WTC11 (cell line): ENCODE results near the gene TMEM143. TPM values are rescaled to one million over a fixed set of nuclear protein-coding genes. Genes with fewer than 3 reads are reported as not detected.

ENCODE experiments used
- ATAC-seq: fragments of 200-7000 bp; cut with Tn5 transposase; 2 replicates; pipeline ENCODE4 v1.10.0; 2021; ENCODE audit warnings: mild to moderate bottlenecking, moderate library complexity
- CTCF ChIA-PET: fragments of 300-600 bp; sonication (Branson Sonifier 250); formaldehyde crosslinking; loops from one replicate; lab custom pipeline; 2021; ENCODE audit warnings: antibody characterized with exemption; lab: Charles Lee
- POLR2A ChIA-PET: fragments of 350-600 bp; sonication (Branson Sonifier 250); formaldehyde crosslinking; loops from one replicate; lab custom pipeline; 2021; ENCODE audit warnings: antibody characterized with exemption; lab: Charles Lee
- DNase-seq: peaks from one replicate; pipeline ENCODE4 v3.0.0; 2021; ENCODE audit warnings: low spot score
- H3K27ac Mint-ChIP-seq: 2 replicates; pipeline ENCODE4 v1.8.0; 2021; ENCODE audit warnings: mixed read lengths
- H3K27me3 Mint-ChIP-seq: 2 replicates; pipeline ENCODE4 v1.8.0; 2021; ENCODE audit warnings: low read depth, mild to moderate bottlenecking, moderate library complexity, mixed read lengths
- H3K36me3 Mint-ChIP-seq: 2 replicates; pipeline ENCODE4 v1.8.0; 2021; ENCODE audit warnings: mixed read lengths
- H3K4me1 Mint-ChIP-seq: 2 replicates; pipeline ENCODE4 v1.8.0; 2022; ENCODE audit warnings: mixed read lengths
- H3K4me3 Mint-ChIP-seq: 2 replicates; pipeline ENCODE4 v1.8.0; 2021; ENCODE audit warnings: mild to moderate bottlenecking, moderate library complexity, mixed read lengths
- H3K9me3 Mint-ChIP-seq: 2 replicates; pipeline ENCODE4 v1.8.0; 2021; ENCODE audit warnings: mixed read lengths
- CBFB ChIP-seq: sonication (generic); formaldehyde crosslinking; IDR thresholded peaks from 2 replicates; pipeline ENCODE4 v1.8.1; 2022; ENCODE audit warnings: mild to moderate bottlenecking, low read depth, missing genetic modification reagents
- EMX1 ChIP-seq: fragments of 250-450 bp; sonication (Bioruptor Pico); IDR thresholded peaks from 2 replicates; pipeline ENCODE4 v1.8.0; 2021; ENCODE audit warnings: mild to moderate bottlenecking
- ESRRA ChIP-seq: sonication (generic); formaldehyde crosslinking; IDR thresholded peaks from 2 replicates; pipeline ENCODE4 v1.8.1; 2022; ENCODE audit warnings: mild to moderate bottlenecking, missing genetic modification reagents, borderline replicate concordance
- GRHL2 ChIP-seq: fragments of 250-450 bp; sonication (Bioruptor Pico); IDR thresholded peaks from 2 replicates; pipeline ENCODE4 v1.8.0; 2022; ENCODE audit warnings: mild to moderate bottlenecking, moderate library complexity; ENCODE audit not compliant: insufficient replicate concordance, severe bottlenecking
- JUN ChIP-seq: sonication (generic); formaldehyde crosslinking; IDR thresholded peaks from 2 replicates; pipeline ENCODE4 v1.8.0; 2023; ENCODE audit warnings: mild to moderate bottlenecking, missing genetic modification reagents
- PRRX2 ChIP-seq: fragments of 250-450 bp; sonication (Bioruptor Pico); IDR thresholded peaks from 2 replicates; pipeline ENCODE4 v1.8.0; 2021; ENCODE audit warnings: mild to moderate bottlenecking
- ZBTB21 ChIP-seq: sonication (generic); formaldehyde crosslinking; IDR thresholded peaks from 2 replicates; pipeline ENCODE4 v1.8.1; 2023; ENCODE audit warnings: mild to moderate bottlenecking, missing genetic modification reagents, borderline replicate concordance
- ZNF121 ChIP-seq: sonication (generic); formaldehyde crosslinking; IDR thresholded peaks from 2 replicates; pipeline ENCODE4 v1.8.0; 2023; ENCODE audit warnings: missing genetic modification reagents
- ZNF232 ChIP-seq: sonication (generic); formaldehyde crosslinking; IDR thresholded peaks from 2 replicates; pipeline ENCODE4 v1.8.0; 2022; ENCODE audit warnings: mild to moderate bottlenecking, missing genetic modification reagents
- ZNF396 ChIP-seq: fragments of 250-450 bp; sonication (Bioruptor Pico); IDR thresholded peaks from 2 replicates; pipeline ENCODE4 v1.8.0; 2021; ENCODE audit warnings: mild to moderate bottlenecking, moderate library complexity, borderline replicate concordance
- total RNA-seq: library from RNA; stranded (reverse); gene quantifications from 3 replicates; pipeline ENCODE4 v1.2.3, GENCODE V29; 2021
- TF ChIP-seq, protein P1 (sequence below): fragments of 250-450 bp; sonication (Bioruptor Pico); IDR thresholded peaks from 2 replicates; pipeline ENCODE4 v1.9.0; 2021; ENCODE audit warnings: mild to moderate bottlenecking
- TF ChIP-seq, protein P2 (sequence below): sonication (generic); formaldehyde crosslinking; IDR thresholded peaks from 2 replicates; pipeline ENCODE4 v1.8.1; 2023; ENCODE audit warnings: mild to moderate bottlenecking, missing genetic modification reagents
- TF ChIP-seq, protein P3 (sequence below): sonication (generic); formaldehyde crosslinking; IDR thresholded peaks from 2 replicates; pipeline ENCODE4 v1.8.0; 2023; ENCODE audit warnings: mild to moderate bottlenecking, missing genetic modification reagents
- TF ChIP-seq, protein P4 (sequence below): fragments of 250-450 bp; sonication (Bioruptor Pico); IDR thresholded peaks from 2 replicates; pipeline ENCODE4 v2.1.2; 2022; ENCODE audit warnings: mild to moderate bottlenecking, moderate library complexity
- TF ChIP-seq, protein P5 (sequence below): fragments of 250-450 bp; sonication (Bioruptor Pico); IDR thresholded peaks from 2 replicates; pipeline ENCODE4 v1.9.0; 2021; ENCODE audit warnings: moderate library complexity, mild to moderate bottlenecking, inconsistent platforms, borderline replicate concordance
- TF ChIP-seq, protein P6 (sequence below): sonication (generic); formaldehyde crosslinking; IDR thresholded peaks from 2 replicates; pipeline ENCODE4 v1.8.1; 2023; ENCODE audit warnings: mild to moderate bottlenecking, missing genetic modification reagents, moderate library complexity

The TMEM143 gene
- total RNA-seq, 1 experiment from 2014 or later: 20.2 TPM

DNA sequence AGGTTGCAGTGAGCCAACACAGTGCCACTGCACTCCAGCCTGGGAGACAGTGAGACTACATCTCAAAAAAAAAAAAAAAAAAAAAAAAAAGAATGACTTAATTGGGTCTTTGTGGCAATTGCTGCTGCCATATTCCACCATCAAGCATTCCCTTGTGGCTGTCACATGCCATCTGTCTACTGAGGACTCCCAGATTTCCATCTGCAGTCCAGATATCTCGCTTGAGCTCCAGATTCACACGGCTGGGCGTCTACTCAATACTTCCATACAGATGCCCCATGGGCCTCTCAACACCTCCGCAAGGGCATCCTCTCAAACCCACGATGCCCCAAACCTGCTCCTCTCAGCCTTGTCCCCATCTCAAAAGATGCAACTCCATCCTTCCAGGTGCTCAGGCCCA is 12.9 kb downstream of the TMEM143 start:
- Mint-ChIP-seq H3K36me3 (no peaks in the 10 kb centered on the region), H3K9me3 (no peaks in the 10 kb centered on the region), H3K4me1 (peaks cover 7% of the 10 kb centered on the region; the same call in 1 of the 2 replicates), H3K27me3 (no peaks in the 10 kb centered on the region; the same call in 1 of the 2 replicates), H3K4me3 (no peak overlapping the region), H3K27ac (no peak overlapping the region)
- no peak for TF ChIP-seq ZNF232 (CRISPR knock-in tag)
- TF ChIP-seq ESRRA: no peak
- no peak for TF ChIP-seq CBFB (CRISPR knock-in tag)
- TF ChIP-seq ZNF396 (CRISPR knock-in tag): no peak
- TF ChIP-seq, protein P1, sequence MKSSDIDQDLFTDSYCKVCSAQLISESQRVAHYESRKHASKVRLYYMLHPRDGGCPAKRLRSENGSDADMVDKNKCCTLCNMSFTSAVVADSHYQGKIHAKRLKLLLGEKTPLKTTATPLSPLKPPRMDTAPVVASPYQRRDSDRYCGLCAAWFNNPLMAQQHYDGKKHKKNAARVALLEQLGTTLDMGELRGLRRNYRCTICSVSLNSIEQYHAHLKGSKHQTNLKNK (CRISPR knock-in tag): no peak
- CTCF ChIA-PET: interaction anchor here (0.5 to 3.5 kb wide), 34 partner anchors 8 to 258 kb away, joined by 3 to 52 read pairs (median 4); partner anchors contain the start of genes EMP3, GRIN2D, GRWD1 and KDELR1
- ATAC-seq (no peak), DNase-seq (no peak)
- POLR2A ChIA-PET: interaction anchor here (0.7 to 1.0 kb wide), 2 partner anchors 12 to 247 kb away, joined by 3 to 11 read pairs; partner anchors contain the start of gene TMEM143

DNA sequence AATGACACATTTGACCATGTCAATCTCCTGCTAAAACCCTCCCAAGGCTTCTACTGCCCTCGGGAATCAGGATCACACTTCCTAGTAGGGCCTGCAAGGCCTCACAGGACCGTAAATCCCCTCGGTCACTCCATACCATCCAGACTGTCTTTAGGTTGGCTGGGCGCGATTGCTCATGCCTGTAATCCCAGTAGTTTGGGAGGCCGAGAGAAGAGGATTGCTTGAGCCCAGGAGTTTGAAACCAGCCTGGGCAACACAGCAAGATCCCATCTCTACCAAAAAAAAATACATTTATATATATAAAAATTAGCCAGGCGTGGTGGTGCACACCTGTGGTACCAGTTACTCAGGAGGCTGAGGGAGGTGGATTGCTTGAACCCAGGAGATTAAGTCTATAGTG is 15.0 kb downstream of the TMEM143 start:
- Mint-ChIP-seq H3K27ac (no peak overlapping the region), H3K36me3 (no peaks in the 10 kb centered on the region), H3K9me3 (no peaks in the 10 kb centered on the region), H3K27me3 (no peaks in the 10 kb centered on the region; the same call in 1 of the 2 replicates), H3K4me1 (peaks cover 4% of the 10 kb centered on the region; the same call in 1 of the 2 replicates), H3K4me3 (no peak overlapping the region)
- TF ChIP-seq ZNF121 (peak; percentile 50; the same call in 1 of the 2 replicates), ZNF232 (CRISPR knock-in tag) (no peak)
- DNase-seq: no peak
- ChIA-PET POLR2A (no interaction called here), CTCF (interaction anchor here (3.5 kb wide), 1 partner anchor 15 kb away, joined by 52 read pairs; the partner anchor contains the start of genes SYNGR4 and TMEM143)
- no peak for ATAC-seq

DNA sequence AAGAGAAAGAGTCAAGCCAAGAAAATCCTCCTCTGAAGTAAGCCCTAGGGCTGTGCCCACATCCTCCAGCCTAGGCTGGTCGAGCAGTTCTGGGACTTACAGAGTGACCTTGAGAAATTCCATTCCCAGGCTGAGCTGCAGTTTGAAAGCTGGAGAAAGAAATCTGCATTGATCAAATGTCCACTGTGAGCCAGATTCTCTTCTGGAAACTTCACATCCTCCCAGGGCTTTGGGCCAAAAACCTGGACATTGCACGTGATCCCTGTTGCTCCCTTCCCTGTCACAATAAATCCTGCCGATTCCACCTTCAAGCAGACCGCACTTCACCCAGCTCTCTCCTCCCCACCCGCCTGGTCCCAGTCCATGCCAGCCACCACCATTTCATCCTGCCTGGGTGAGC is 15.7 kb downstream of the TMEM143 start:
- Mint-ChIP-seq H3K27ac (0 out of 2 replicates have a peak overlapping the region, but pooled peaks have one; percentile 5), H3K4me1 (peaks cover 4% of the 10 kb centered on the region; the same call in 1 of the 2 replicates)
- TF ChIP-seq, protein P2, sequence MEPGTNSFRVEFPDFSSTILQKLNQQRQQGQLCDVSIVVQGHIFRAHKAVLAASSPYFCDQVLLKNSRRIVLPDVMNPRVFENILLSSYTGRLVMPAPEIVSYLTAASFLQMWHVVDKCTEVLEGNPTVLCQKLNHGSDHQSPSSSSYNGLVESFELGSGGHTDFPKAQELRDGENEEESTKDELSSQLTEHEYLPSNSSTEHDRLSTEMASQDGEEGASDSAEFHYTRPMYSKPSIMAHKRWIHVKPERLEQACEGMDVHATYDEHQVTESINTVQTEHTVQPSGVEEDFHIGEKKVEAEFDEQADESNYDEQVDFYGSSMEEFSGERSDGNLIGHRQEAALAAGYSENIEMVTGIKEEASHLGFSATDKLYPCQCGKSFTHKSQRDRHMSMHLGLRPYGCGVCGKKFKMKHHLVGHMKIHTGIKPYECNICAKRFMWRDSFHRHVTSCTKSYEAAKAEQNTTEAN (CRISPR knock-in tag): no peak
- TF ChIP-seq, protein P3, sequence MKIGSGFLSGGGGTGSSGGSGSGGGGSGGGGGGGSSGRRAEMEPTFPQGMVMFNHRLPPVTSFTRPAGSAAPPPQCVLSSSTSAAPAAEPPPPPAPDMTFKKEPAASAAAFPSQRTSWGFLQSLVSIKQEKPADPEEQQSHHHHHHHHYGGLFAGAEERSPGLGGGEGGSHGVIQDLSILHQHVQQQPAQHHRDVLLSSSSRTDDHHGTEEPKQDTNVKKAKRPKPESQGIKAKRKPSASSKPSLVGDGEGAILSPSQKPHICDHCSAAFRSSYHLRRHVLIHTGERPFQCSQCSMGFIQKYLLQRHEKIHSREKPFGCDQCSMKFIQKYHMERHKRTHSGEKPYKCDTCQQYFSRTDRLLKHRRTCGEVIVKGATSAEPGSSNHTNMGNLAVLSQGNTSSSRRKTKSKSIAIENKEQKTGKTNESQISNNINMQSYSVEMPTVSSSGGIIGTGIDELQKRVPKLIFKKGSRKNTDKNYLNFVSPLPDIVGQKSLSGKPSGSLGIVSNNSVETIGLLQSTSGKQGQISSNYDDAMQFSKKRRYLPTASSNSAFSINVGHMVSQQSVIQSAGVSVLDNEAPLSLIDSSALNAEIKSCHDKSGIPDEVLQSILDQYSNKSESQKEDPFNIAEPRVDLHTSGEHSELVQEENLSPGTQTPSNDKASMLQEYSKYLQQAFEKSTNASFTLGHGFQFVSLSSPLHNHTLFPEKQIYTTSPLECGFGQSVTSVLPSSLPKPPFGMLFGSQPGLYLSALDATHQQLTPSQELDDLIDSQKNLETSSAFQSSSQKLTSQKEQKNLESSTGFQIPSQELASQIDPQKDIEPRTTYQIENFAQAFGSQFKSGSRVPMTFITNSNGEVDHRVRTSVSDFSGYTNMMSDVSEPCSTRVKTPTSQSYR: no peak
- TF ChIP-seq, protein P4, sequence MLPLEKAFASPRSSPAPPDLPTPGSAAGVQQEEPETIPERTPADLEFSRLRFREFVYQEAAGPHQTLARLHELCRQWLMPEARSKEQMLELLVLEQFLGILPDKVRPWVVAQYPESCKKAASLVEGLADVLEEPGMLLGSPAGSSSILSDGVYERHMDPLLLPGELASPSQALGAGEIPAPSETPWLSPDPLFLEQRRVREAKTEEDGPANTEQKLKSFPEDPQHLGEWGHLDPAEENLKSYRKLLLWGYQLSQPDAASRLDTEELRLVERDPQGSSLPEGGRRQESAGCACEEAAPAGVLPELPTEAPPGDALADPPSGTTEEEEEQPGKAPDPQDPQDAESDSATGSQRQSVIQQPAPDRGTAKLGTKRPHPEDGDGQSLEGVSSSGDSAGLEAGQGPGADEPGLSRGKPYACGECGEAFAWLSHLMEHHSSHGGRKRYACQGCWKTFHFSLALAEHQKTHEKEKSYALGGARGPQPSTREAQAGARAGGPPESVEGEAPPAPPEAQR: no peak
- TF ChIP-seq JUN (no peak), EMX1 (CRISPR knock-in tag) (no peak), ZBTB21 (CRISPR knock-in tag) (no peak), CBFB (CRISPR knock-in tag) (no peak), PRRX2 (CRISPR knock-in tag) (no peak), GRHL2 (no peak)
- TF ChIP-seq, protein P5, sequence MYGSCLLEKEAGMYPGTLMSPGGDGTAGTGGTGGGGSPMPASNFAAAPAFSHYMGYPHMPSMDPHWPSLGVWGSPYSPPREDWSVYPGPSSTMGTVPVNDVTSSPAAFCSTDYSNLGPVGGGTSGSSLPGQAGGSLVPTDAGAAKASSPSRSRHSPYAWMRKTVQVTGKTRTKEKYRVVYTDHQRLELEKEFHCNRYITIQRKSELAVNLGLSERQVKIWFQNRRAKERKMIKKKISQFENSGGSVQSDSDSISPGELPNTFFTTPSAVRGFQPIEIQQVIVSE (CRISPR knock-in tag): no peak
- TF ChIP-seq, protein P6, sequence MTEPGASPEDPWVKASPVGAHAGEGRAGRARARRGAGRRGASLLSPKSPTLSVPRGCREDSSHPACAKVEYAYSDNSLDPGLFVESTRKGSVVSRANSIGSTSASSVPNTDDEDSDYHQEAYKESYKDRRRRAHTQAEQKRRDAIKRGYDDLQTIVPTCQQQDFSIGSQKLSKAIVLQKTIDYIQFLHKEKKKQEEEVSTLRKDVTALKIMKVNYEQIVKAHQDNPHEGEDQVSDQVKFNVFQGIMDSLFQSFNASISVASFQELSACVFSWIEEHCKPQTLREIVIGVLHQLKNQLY (CRISPR knock-in tag): no peak
- TF ChIP-seq, all 79 proteins: peak for 0
- CTCF ChIA-PET: interaction anchor here (0.7 to 2.6 kb wide), 6 partner anchors 14 to 522 kb away, joined by 3 to 11 read pairs (median 5); no protein-coding TSS in a partner anchor
- Mint-ChIP-seq H3K27me3 (no peaks in the 10 kb centered on the region; the same call in 1 of the 2 replicates), H3K36me3 (no peaks in the 10 kb centered on the region), H3K4me3 (no peak overlapping the region), H3K9me3 (no peaks in the 10 kb centered on the region)
- DNase-seq (no peak), ATAC-seq (no peak)
- POLR2A ChIA-PET: no interaction called here
